C1 segment of cervical spinal cord (tissue), 14 donors: Measurements from ENCODE around the gene CCL21.
"Not testable (repeated sequence)": the region's sequence is repeated elsewhere in the genome, so short reads cannot be mapped to it uniquely, and the experiment has no call there.

Experiments used
- DNase-seq, 14 donors: peaks; one replicate each; lab custom pipeline; 2025; lab: John Stamatoyannopoulos, UW

Gene CCL21

GRCh38 chr9:34710023-34710422, at the start of gene CCL21:
TSS of gene CCL21 (minus strand) at chr9:34710136. CDS start at chr9:34710066, 70 bp downstream.
- DNase-seq = no peak

GRCh38 chr9:34759432-34760134, 49.6 kb upstream of the CCL21 start:
- peak in 8 of 14 donors; percentile 2 to 46 (median 10) for DNase-seq

GRCh38 chr9:34750320-34750719, 40.4 kb upstream of the CCL21 start:
- DNase-seq = not testable (repeated sequence)

- no peak for DNase-seq
Measured at GRCh38 chr9:34746526-34746925, 36.6 kb upstream of the CCL21 start.

- DNase-seq = no peak
Measured at GRCh38 chr9:34744295-34745221, 34.6 kb upstream of the CCL21 start.

- no peak for DNase-seq
Measured at GRCh38 chr9:34742710-34743109, 32.8 kb upstream of the CCL21 start.

GRCh38 chr9:34741628-34742027, 31.7 kb upstream of the CCL21 start:
- DNase-seq = no peak

- not testable (repeated sequence) for DNase-seq
Measured at GRCh38 chr9:34740176-34740575, 30.2 kb upstream of the CCL21 start.

GRCh38 chr9:34737677-34738260, 27.8 kb upstream of the CCL21 start:
- no peak for DNase-seq

GRCh38 chr9:34734720-34735119, 24.8 kb upstream of the CCL21 start:
- no peak for DNase-seq

GRCh38 chr9:34732886-34733285, 22.9 kb upstream of the CCL21 start:
- no peak for DNase-seq

GRCh38 chr9:34732478-34732877, 22.5 kb upstream of the CCL21 start:
- DNase-seq = no peak

- DNase-seq = no peak
Measured at GRCh38 chr9:34723141-34723540, 13.2 kb upstream of the CCL21 start.

- not testable (repeated sequence) for DNase-seq
Measured at GRCh38 chr9:34719769-34720025, 9.8 kb upstream of the CCL21 start.

GRCh38 chr9:34719021-34719768, 9.3 kb upstream of the CCL21 start:
- no peak for DNase-seq

GRCh38 chr9:34717996-34718614, 8.2 kb upstream of the CCL21 start:
- DNase-seq = no peak

- no peak for DNase-seq
Measured at GRCh38 chr9:34716711-34717110, 6.8 kb upstream of the CCL21 start.

- no peak for DNase-seq
Measured at GRCh38 chr9:34715639-34716215, 5.8 kb upstream of the CCL21 start.

GRCh38 chr9:34714007-34714406, 4.1 kb upstream of the CCL21 start:
- DNase-seq = no peak

- no peak for DNase-seq
Measured at GRCh38 chr9:34712140-34712539, 2.2 kb upstream of the CCL21 start.
